GM10847 (cell line): ENCODE measurements around the gene FBLIM1.

ENCODE experiments used
- POLR2A ChIP-seq: IDR thresholded peaks from 2 replicates; pipeline ENCODE4 v1.6.1; 2011; ENCODE audit not compliant: insufficient read length; ENCODE audit errors: extremely low read depth

Gene FBLIM1

GRCh38 chr1:15767941-15768340 lies 9.3 kb downstream of the FBLIM1 start:
- no peak for TF ChIP-seq POLR2A

- no peak for TF ChIP-seq POLR2A
Measured at GRCh38 chr1:15768388-15768787, 9.8 kb downstream of the FBLIM1 start.

- no peak for TF ChIP-seq POLR2A
Measured at GRCh38 chr1:15770313-15770962, 11.8 kb downstream of the FBLIM1 start.

GRCh38 chr1:15771836-15772515 lies 13.4 kb downstream of the FBLIM1 start:
- no peak for TF ChIP-seq POLR2A

GRCh38 chr1:15775706-15776105 lies 17.1 kb downstream of the FBLIM1 start:
- no peak for TF ChIP-seq POLR2A

- TF ChIP-seq POLR2A: no peak
Measured at GRCh38 chr1:15777909-15778707, 19.5 kb downstream of the FBLIM1 start.

- no peak for TF ChIP-seq POLR2A
Measured at GRCh38 chr1:15785683-15786082, 27.1 kb downstream of the FBLIM1 start.

- no peak for TF ChIP-seq POLR2A
Measured at GRCh38 chr1:15786581-15786980, 28.0 kb downstream of the FBLIM1 start.

GRCh38 chr1:15788624-15789301 lies 30.2 kb downstream of the FBLIM1 start:
- TF ChIP-seq POLR2A: no peak

GRCh38 chr1:15796086-15796462 lies 37.5 kb downstream of the FBLIM1 start:
- no peak for TF ChIP-seq POLR2A

- TF ChIP-seq POLR2A: no peak
Measured at GRCh38 chr1:15797614-15798390, 39.2 kb downstream of the FBLIM1 start.

- no peak for TF ChIP-seq POLR2A
Measured at GRCh38 chr1:15799004-15799867, 40.6 kb downstream of the FBLIM1 start.

- TF ChIP-seq POLR2A: no peak
Measured at GRCh38 chr1:15799928-15800835, 41.6 kb downstream of the FBLIM1 start.
